OCI-LY1 (cell line): Measurements from ENCODE around the gene ADH6.
"Not testable (repeated sequence)": the region's sequence is repeated elsewhere in the genome, so short reads cannot be mapped to it uniquely, and the experiment has no call there.

Source experiments
- H2AFZ ChIP-seq: fragments of 200-600 bp; sonication (generic), shearing (Covaris generic); 2 replicates; pipeline ENCODE4 v1.6.0; 2014; ENCODE audit warnings: antibody characterized with exemption, mild to moderate bottlenecking, low read length
- H3F3A ChIP-seq: fragments of 200-600 bp; sonication (generic), shearing (Covaris generic); 2 replicates; pipeline ENCODE4 v1.6.0; 2014; ENCODE audit warnings: mild to moderate bottlenecking, antibody characterized with exemption, low read length, moderate library complexity; ENCODE audit not compliant: insufficient read depth
- H3K27ac ChIP-seq: fragments of 200-600 bp; sonication (generic); 2 replicates; pipeline ENCODE4 v1.5.1; 2014; ENCODE audit warnings: low read length, mixed run types, mild to moderate bottlenecking, low read depth; ENCODE audit not compliant: poor library complexity, severe bottlenecking
- H3K27me3 ChIP-seq: fragments of 200-600 bp; sonication (generic); 2 replicates; pipeline ENCODE4 v1.6.0; 2014; ENCODE audit warnings: antibody characterized with exemption, mild to moderate bottlenecking, low read length, moderate library complexity; ENCODE audit not compliant: insufficient read depth
- H3K36me3 ChIP-seq: fragments of 200-600 bp; sonication (generic); 2 replicates; pipeline ENCODE4 v1.6.1; 2014; ENCODE audit warnings: mild to moderate bottlenecking, antibody characterized with exemption, low read length, moderate library complexity, mixed read lengths; ENCODE audit not compliant: insufficient read depth
- H3K4me1 ChIP-seq: fragments of 200-600 bp; sonication (generic); 2 replicates; pipeline ENCODE4 v1.5.1; 2014; ENCODE audit warnings: mild to moderate bottlenecking, low read length, moderate library complexity; ENCODE audit not compliant: insufficient read depth, severe bottlenecking
- H3K4me2 ChIP-seq: fragments of 200-600 bp; sonication (generic), shearing (Covaris generic); 2 replicates; pipeline ENCODE4 v1.6.1; 2014; ENCODE audit warnings: low read length
- H3K4me3 ChIP-seq: fragments of 200-600 bp; sonication (generic); 2 replicates; pipeline ENCODE4 v1.5.1; 2014; ENCODE audit warnings: low read length, low read depth, mild to moderate bottlenecking, mixed read lengths; ENCODE audit not compliant: poor library complexity, severe bottlenecking
- H3K79me2 ChIP-seq: fragments of 200-600 bp; shearing (Covaris generic); 2 replicates; pipeline ENCODE4 v1.6.1; 2016; ENCODE audit warnings: mixed run types, low read length, mixed read lengths; ENCODE audit not compliant: insufficient read depth
- H3K9ac ChIP-seq: fragments of 200-600 bp; sonication (generic), shearing (Covaris generic); 2 replicates; pipeline ENCODE4 v1.6.1; 2014; ENCODE audit warnings: mild to moderate bottlenecking, low read length, mixed read lengths
- H3K9me2 ChIP-seq: fragments of 200-600 bp; sonication (generic), shearing (Covaris generic); 2 replicates; pipeline ENCODE4 v1.6.1; 2014; ENCODE audit warnings: low read depth, mild to moderate bottlenecking, low read length, mixed read lengths
- H3K9me3 ChIP-seq: fragments of 200-600 bp; shearing (Covaris generic); 2 replicates; pipeline ENCODE4 v1.6.1; 2014; ENCODE audit warnings: low read length, mixed read lengths
- H4K20me1 ChIP-seq: fragments of 200-600 bp; sonication (generic), shearing (Covaris generic); 2 replicates; pipeline ENCODE4 v1.6.0; 2016; ENCODE audit warnings: mild to moderate bottlenecking, low read length; ENCODE audit not compliant: insufficient read depth
- EZH2 ChIP-seq: fragments of 200-600 bp; sonication (generic), shearing (Covaris generic); IDR thresholded peaks from 2 replicates; pipeline ENCODE4 v1.8.0; 2017; ENCODE audit warnings: borderline replicate concordance, mixed run types, mild to moderate bottlenecking, antibody characterized with exemption, low read length, moderate library complexity, mixed read lengths
- TF ChIP-seq, protein P1 (sequence below): fragments of 200-600 bp; sonication (generic), shearing (Covaris generic); IDR thresholded peaks from 2 replicates; pipeline ENCODE4 v1.5.1; 2017; ENCODE audit warnings: mild to moderate bottlenecking, antibody characterized with exemption, low read length, moderate library complexity, mixed read lengths

The ADH6 gene

DNA sequence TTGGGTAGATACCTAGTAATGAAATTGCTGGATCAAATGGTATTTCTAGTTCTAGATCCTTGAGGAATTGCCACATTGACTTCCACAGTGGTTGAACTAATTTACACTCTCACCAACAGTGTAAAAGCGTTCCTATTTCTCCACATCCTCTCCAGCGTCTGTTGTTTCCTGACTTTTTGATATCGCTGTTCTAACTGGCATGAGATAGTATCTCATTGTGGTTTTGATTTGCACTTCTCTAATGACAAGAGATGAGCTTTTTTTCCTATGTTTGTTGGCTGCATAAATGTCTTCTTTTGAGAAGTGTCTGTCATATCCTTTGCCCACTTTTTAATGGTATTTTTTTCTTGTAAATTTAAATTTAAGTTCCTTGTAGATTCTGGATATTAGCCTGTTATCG is 8.6 kb upstream of the ADH6 start:
- not testable (repeated sequence) for H3K9me3 ChIP-seq, H2AFZ ChIP-seq, H3K36me3 ChIP-seq

DNA sequence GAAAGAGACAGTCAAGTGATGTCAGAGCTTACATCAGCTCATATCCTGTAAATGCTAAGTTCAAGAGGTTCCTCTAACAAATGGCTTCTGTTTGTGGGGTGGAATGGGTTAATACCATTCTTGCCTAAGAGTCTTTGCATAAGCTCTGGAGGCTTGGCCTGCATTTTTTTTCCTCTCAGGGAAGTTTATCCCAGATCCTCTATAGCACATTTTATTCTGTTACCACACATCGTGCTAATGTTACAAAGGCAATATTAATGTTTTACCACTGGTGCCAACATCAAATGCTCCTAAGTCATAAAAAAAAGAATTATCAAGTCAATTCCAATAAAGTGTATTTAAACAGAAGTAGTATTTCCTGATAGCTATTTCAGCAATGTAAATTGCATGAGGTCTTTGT is 2.9 kb upstream of the ADH6 start:
- Histone ChIP-seq H3K4me2 (no peak overlapping the region), H3K9me3 (no peaks in the 10 kb centered on the region), H3K79me2 (no peaks in the 10 kb centered on the region), H3K36me3 (no peaks in the 10 kb centered on the region), H3K4me3 (no peak overlapping the region), H3F3A (no peaks in the 10 kb centered on the region), H2AFZ (no peak overlapping the region), H3K4me1 (peaks cover 5% of the 10 kb centered on the region), H3K9me2 (no peaks in the 10 kb centered on the region), H3K27ac (no peak overlapping the region), H3K9ac (no peak overlapping the region), H3K27me3 (no peaks in the 10 kb centered on the region), H4K20me1 (no peaks in the 10 kb centered on the region)
- TF ChIP-seq, protein P1, sequence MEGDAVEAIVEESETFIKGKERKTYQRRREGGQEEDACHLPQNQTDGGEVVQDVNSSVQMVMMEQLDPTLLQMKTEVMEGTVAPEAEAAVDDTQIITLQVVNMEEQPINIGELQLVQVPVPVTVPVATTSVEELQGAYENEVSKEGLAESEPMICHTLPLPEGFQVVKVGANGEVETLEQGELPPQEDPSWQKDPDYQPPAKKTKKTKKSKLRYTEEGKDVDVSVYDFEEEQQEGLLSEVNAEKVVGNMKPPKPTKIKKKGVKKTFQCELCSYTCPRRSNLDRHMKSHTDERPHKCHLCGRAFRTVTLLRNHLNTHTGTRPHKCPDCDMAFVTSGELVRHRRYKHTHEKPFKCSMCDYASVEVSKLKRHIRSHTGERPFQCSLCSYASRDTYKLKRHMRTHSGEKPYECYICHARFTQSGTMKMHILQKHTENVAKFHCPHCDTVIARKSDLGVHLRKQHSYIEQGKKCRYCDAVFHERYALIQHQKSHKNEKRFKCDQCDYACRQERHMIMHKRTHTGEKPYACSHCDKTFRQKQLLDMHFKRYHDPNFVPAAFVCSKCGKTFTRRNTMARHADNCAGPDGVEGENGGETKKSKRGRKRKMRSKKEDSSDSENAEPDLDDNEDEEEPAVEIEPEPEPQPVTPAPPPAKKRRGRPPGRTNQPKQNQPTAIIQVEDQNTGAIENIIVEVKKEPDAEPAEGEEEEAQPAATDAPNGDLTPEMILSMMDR: no peak
- TF ChIP-seq EZH2: no peak

More for the DNA sequence above, 8.6 kb upstream of the ADH6 start:
- not testable (repeated sequence) for H4K20me1 ChIP-seq, H3K27ac ChIP-seq, H3K27me3 ChIP-seq, H3K79me2 ChIP-seq, H3K4me2 ChIP-seq, H3K4me3 ChIP-seq, H3K4me1 ChIP-seq, H3K9ac ChIP-seq, H3F3A ChIP-seq, H3K9me2 ChIP-seq

DNA sequence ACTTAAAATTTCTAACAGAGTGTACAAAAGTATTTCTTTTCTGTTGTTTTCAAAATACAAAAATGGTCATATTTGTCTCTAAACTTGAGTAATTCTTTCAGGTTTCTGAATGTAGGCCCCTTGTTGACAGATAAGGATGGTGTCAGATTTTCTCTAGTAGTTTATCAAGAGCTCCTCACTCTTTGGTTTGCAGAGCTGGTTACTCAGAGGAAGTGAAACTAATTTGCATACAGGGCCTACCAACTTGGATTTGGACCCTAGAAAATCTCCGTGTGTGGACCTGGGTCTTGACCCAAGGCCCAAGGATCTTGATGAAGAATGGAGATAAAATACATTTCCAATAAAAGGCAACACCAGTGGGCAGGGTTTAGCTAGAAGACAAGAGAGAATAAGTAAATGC is 433 bp upstream of the ADH6 start:
- Histone ChIP-seq H3K36me3 (no peaks in the 10 kb centered on the region), H2AFZ (no peak overlapping the region), H3K9me3 (no peaks in the 10 kb centered on the region), H3K9ac (no peak overlapping the region), H3K4me2 (no peak overlapping the region), H3K27me3 (no peaks in the 10 kb centered on the region), H3K4me3 (no peak overlapping the region), H4K20me1 (no peaks in the 10 kb centered on the region), H3K79me2 (no peaks in the 10 kb centered on the region), H3F3A (no peaks in the 10 kb centered on the region), H3K9me2 (no peaks in the 10 kb centered on the region), H3K27ac (no peak overlapping the region), H3K4me1 (peaks cover 5% of the 10 kb centered on the region)
- TF ChIP-seq, protein P1: no peak
- TF ChIP-seq EZH2: no peak

- no peaks in the 10 kb centered on the region; the same call in 1 of the 2 replicates for H3K9me2 ChIP-seq
- no peak overlapping the region for H2AFZ ChIP-seq
Measured at GRCh38 chr4:99215521-99215920, 3.5 kb downstream of the ADH6 start.

More at GRCh38 chr4:99215521-99215920, 3.5 kb downstream of the ADH6 start:
- peaks cover 5% of the 10 kb centered on the region for H3K4me1 ChIP-seq
- no peak overlapping the region for H3K4me2 ChIP-seq
- H3K27ac ChIP-seq: no peak overlapping the region
- no peaks in the 10 kb centered on the region for H4K20me1 ChIP-seq
- no peaks in the 10 kb centered on the region for H3K27me3 ChIP-seq
- H3K9ac ChIP-seq: no peak overlapping the region
- H3K36me3 ChIP-seq: no peaks in the 10 kb centered on the region
- H3K79me2 ChIP-seq: no peaks in the 10 kb centered on the region
- no peak overlapping the region for H3K4me3 ChIP-seq
- H3K9me3 ChIP-seq: no peaks in the 10 kb centered on the region
- TF ChIP-seq, protein P1: no peak
- no peak for TF ChIP-seq EZH2
- H3F3A ChIP-seq: no peaks in the 10 kb centered on the region
